ENCODE data around the gene AP2S1.

DNA sequence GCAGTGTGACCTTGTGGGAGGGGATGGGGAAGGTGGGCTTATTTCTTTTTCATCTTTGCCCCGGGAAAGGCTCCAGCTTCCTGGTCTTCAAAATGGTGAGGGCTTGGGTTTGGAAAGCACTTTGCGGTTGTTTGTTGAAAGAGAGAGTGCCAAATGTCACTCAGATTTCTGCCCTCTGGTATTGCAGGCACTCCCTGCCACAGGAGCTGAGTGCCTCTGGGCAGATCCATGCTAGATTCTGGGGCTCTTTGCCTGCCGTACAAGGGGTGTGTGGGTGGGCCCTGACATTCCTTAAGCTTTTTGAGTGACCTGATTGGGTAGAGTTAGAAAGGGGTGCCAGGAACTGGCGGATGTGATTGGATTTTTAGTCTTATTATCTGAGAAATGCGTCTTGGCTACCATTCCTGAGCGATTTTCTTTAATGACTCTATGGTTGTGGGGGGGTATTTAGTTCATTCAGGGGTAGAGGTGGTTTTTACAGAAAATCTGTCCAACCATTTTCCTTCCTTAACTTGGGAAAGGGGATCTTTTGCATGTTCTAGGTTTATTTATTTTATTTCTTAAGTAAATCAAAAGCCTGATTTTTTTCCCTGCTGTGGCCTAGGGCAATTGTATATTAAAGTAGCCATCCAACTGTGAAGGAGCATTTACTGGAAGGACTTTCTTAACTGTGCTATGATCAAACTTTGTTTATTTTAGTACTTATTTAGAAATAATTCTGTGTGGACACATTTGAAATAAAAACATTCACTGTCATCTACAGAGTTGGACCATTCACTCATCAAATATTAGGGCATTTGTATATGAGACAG is 13.4 kb upstream of the AP2S1 start:
- TF ChIP-seq, protein P1, sequence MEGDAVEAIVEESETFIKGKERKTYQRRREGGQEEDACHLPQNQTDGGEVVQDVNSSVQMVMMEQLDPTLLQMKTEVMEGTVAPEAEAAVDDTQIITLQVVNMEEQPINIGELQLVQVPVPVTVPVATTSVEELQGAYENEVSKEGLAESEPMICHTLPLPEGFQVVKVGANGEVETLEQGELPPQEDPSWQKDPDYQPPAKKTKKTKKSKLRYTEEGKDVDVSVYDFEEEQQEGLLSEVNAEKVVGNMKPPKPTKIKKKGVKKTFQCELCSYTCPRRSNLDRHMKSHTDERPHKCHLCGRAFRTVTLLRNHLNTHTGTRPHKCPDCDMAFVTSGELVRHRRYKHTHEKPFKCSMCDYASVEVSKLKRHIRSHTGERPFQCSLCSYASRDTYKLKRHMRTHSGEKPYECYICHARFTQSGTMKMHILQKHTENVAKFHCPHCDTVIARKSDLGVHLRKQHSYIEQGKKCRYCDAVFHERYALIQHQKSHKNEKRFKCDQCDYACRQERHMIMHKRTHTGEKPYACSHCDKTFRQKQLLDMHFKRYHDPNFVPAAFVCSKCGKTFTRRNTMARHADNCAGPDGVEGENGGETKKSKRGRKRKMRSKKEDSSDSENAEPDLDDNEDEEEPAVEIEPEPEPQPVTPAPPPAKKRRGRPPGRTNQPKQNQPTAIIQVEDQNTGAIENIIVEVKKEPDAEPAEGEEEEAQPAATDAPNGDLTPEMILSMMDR (IDR thresholded peaks at IDR 0.05; ENCODE audit: poor library complexity, severe bottlenecking) = no peak
- TF ChIP-seq, protein P2, sequence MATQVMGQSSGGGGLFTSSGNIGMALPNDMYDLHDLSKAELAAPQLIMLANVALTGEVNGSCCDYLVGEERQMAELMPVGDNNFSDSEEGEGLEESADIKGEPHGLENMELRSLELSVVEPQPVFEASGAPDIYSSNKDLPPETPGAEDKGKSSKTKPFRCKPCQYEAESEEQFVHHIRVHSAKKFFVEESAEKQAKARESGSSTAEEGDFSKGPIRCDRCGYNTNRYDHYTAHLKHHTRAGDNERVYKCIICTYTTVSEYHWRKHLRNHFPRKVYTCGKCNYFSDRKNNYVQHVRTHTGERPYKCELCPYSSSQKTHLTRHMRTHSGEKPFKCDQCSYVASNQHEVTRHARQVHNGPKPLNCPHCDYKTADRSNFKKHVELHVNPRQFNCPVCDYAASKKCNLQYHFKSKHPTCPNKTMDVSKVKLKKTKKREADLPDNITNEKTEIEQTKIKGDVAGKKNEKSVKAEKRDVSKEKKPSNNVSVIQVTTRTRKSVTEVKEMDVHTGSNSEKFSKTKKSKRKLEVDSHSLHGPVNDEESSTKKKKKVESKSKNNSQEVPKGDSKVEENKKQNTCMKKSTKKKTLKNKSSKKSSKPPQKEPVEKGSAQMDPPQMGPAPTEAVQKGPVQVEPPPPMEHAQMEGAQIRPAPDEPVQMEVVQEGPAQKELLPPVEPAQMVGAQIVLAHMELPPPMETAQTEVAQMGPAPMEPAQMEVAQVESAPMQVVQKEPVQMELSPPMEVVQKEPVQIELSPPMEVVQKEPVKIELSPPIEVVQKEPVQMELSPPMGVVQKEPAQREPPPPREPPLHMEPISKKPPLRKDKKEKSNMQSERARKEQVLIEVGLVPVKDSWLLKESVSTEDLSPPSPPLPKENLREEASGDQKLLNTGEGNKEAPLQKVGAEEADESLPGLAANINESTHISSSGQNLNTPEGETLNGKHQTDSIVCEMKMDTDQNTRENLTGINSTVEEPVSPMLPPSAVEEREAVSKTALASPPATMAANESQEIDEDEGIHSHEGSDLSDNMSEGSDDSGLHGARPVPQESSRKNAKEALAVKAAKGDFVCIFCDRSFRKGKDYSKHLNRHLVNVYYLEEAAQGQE (IDR thresholded peaks at IDR 0.05; ENCODE audit: borderline replicate concordance) = no peak
- no peak for TF ChIP-seq TAF1 (IDR thresholded peaks at IDR 0.05; ENCODE audit: low read depth)
